ENCODE results near the gene CELSR1.

CELSR1 gene

GRCh38 chr22:46538814-46539160, 1.4 kb upstream of the CELSR1 start:
- DNase-seq (ENCODE audit: low spot score) = no peak
- in situ Hi-C loops (cut with MboI; ENCODE audit: low pct_unique_long_range_greater_than_20kb, low sequenced_read_pairs, unreplicated experiment) = no loop called here
- TF ChIP-seq CTCF (IDR thresholded peaks at IDR 0.05; ENCODE audit: extremely low read depth, insufficient read depth, missing control alignments) = no peak

GRCh38 chr22:46537946-46538813, 760 bp upstream of the CELSR1 start:
- in situ Hi-C loops (cut with MboI; ENCODE audit: low pct_unique_long_range_greater_than_20kb, low sequenced_read_pairs, unreplicated experiment) = no loop called here
- no peak for TF ChIP-seq CTCF (IDR thresholded peaks at IDR 0.05; ENCODE audit: extremely low read depth, insufficient read depth, missing control alignments)
- peak; percentile 66 for DNase-seq (ENCODE audit: low spot score)

DNA sequence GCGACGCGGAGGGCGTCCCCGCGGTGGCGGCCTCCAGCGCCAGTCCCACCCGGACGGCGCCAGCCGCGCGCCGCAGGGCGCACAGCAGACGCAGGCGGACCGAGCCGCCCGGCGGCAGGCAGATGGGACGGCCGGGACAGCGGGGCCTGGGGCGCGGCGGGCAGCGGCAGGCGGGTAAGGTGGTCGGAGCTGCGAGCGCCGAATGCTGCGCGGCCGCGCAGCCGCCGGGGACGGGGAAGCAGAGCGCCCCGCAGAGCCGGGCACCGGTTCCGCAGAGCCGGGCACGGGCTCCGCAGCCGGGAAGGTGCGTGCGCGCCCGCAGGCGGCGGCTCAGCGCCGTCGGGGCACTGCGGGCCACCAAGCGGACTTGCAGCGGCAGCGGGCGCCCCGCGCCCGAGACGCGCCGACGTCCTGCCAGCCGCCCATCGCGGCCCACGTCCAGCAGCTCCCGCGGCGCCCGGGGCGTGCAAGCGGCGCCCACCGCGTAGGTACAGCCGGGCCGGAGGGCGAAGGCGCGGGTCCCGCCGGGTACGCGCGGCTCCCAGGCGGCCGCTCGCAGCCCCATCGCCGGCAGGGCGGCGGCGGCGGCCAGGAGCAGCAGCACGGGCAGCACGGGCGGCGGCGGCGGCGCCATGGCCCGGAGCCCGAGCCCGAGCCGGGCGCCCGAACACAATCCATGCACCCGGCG, 739 bp downstream of the CELSR1 start:
- no peak for TF ChIP-seq CTCF (IDR thresholded peaks at IDR 0.05; ENCODE audit: extremely low read depth, insufficient read depth, missing control alignments)
- in situ Hi-C loops (cut with MboI; ENCODE audit: low pct_unique_long_range_greater_than_20kb, low sequenced_read_pairs, unreplicated experiment) = no loop called here

GRCh38 chr22:46535876-46536536, 1.4 kb downstream of the CELSR1 start:
- in situ Hi-C loops (cut with MboI; ENCODE audit: low pct_unique_long_range_greater_than_20kb, low sequenced_read_pairs, unreplicated experiment) = no loop called here
- TF ChIP-seq CTCF (IDR thresholded peaks at IDR 0.05; ENCODE audit: extremely low read depth, insufficient read depth, missing control alignments) = no peak
- no peak for DNase-seq (ENCODE audit: low spot score)

More for the DNA sequence above, 739 bp downstream of the CELSR1 start:
- DNase-seq (ENCODE audit: low spot score) = no peak

DNA sequence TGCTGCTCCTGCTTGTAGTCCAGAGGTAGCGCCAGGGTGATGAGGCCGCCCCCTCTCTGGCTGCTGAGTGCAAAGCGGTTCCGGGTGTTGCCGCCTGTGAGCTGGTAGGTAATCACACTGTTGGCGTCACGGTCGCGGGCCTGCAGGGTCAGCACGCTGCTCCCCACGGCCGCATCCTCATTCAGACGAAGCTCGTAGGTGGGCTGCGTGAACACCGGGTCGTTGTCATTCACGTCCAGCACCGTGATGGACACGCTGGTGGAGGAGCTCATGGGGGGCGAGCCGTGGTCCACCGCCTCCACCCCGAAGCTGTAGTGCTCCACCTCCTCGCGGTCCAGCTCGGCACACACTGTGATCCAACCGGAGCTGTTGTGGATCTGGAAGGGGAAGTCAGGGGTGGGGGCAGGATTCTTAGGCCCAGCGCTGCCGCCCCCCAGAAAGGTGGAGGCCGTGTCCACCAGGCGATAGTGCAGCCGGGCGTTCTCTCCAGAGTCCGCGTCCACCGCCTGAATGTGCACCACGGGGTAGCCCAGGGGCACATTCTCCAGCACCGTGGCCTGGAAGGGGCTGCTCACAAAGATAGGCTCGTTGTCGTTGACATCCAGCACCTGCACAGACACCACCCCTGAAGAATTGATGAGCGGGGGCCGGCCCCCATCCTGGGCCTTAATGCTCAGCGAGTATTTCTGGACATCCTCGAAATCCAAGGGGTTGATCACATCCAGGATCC, 2.4 kb downstream of the CELSR1 start:
- no peak for DNase-seq (ENCODE audit: low spot score)
- TF ChIP-seq CTCF (IDR thresholded peaks at IDR 0.05; ENCODE audit: extremely low read depth, insufficient read depth, missing control alignments) = no peak
- in situ Hi-C loops (cut with MboI; ENCODE audit: low pct_unique_long_range_greater_than_20kb, low sequenced_read_pairs, unreplicated experiment) = loop anchor here (5.0 kb wide), 1 partner anchor 168 kb away; no protein-coding TSS in a partner anchor

All from GM13977 (cell line).